Measurements from ENCODE around the gene FLNC.

The FLNC gene

DNA sequence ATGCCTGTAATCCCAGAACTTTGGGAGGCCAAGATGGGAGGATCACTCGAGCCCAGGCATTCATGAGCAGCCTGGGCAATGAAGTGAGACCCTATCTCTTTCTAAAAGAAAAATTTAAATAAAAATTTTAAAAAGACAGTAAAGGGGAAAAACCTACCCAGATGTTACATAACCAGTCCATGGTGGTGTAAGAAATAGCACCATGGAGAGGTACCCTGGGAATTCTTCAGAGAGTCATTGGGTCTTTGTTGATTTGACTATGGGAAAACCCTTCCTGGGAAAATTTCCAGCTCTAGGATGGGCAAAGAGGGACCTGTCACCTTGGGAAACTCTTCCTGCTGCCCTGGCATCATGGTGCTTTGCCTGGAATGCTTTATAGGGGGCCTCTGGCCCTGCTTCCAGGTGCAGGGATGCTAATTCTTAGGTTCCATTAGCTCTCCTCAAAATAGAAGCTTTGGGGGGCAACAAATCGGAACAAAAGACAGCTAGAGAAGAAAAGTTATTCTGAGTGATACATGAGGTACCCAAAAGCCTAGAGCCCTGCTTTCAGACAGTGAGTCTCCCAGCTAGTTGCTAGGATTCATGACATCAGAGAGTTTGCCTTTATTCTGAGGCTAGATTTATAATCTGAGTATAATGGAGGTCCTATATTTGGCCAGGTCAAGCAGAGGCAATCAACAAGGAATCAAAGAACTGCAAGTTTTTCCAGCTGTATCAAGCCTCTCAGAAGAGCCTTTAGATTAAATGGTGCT is 28.4 kb upstream of the FLNC start:
- Histone ChIP-seq H3K9me3 (ENCODE audit: control insufficient read depth, low read length) (no peaks in the 10 kb centered on the region), H3K4me1 (ENCODE audit: control insufficient read depth, insufficient read depth, low read length, poor library complexity, severe bottlenecking) (no peaks in the 10 kb centered on the region), H3K36me3 (ENCODE audit: control insufficient read depth, insufficient read depth, low read length) (no peaks in the 10 kb centered on the region), H3K4me3 (ENCODE audit: insufficient read depth, low read depth, low read length, poor library complexity, severe bottlenecking) (no peak overlapping the region), H3K27me3 (replicated peaks; ENCODE audit: control insufficient read depth, insufficient read depth, low read length, poor library complexity, severe bottlenecking) (no peaks in the 10 kb centered on the region), H3K27ac (ENCODE audit: insufficient read depth, low read length, poor library complexity, severe bottlenecking) (no peak overlapping the region)
- no peak for DNase-seq

DNA sequence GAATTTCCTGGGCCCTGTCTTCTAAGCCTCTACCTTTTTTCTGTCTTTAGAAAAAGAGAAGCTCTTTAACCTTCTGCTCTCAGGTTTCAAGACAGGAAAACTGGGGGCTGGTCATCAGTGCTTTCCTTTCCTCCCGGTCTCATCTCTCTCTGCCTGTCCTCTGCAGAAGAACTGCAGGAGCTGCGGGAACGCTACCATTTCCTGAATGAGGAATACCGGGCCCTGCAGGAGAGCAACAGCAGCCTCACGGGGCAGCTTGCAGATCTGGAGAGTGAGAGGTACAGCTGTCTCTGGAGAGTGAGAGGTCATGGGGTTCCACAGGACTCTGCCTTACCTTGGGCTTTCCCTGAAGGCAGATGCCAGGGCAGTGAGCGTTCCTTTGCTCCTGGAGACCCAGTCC is 25.7 kb upstream of the FLNC start:
- Histone ChIP-seq H3K36me3 (ENCODE audit: control insufficient read depth, insufficient read depth, low read length) (no peaks in the 10 kb centered on the region), H3K27me3 (replicated peaks; ENCODE audit: control insufficient read depth, insufficient read depth, low read length, poor library complexity, severe bottlenecking) (no peaks in the 10 kb centered on the region), H3K27ac (ENCODE audit: insufficient read depth, low read length, poor library complexity, severe bottlenecking) (no peak overlapping the region), H3K4me1 (ENCODE audit: control insufficient read depth, insufficient read depth, low read length, poor library complexity, severe bottlenecking) (no peaks in the 10 kb centered on the region), H3K4me3 (ENCODE audit: insufficient read depth, low read depth, low read length, poor library complexity, severe bottlenecking) (no peak overlapping the region), H3K9me3 (ENCODE audit: control insufficient read depth, low read length) (no peaks in the 10 kb centered on the region)
- DNase-seq = no peak

DNA sequence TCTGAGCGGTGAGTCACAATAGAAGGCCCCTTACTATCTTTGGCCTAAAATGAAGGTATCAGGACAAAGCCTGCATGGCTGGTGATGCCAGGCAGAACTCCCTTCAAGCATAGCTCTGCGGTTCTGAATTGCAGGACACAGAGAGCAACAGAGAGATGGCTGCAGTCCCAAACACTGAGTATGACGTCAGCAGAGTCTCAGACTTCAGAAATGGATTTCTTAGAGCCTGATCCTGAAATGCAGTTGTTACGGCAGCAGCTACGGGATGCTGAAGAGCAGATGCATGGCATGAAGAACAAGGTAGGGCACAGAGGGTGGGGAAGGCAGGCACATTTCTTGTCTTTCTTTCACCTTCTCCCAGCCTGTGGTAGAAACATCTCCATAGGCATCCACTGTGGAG is 25.0 kb upstream of the FLNC start:
- no peak for DNase-seq
- Histone ChIP-seq H3K27me3 (replicated peaks; ENCODE audit: control insufficient read depth, insufficient read depth, low read length, poor library complexity, severe bottlenecking) (no peaks in the 10 kb centered on the region), H3K4me3 (ENCODE audit: insufficient read depth, low read depth, low read length, poor library complexity, severe bottlenecking) (no peak overlapping the region), H3K36me3 (ENCODE audit: control insufficient read depth, insufficient read depth, low read length) (no peaks in the 10 kb centered on the region), H3K4me1 (ENCODE audit: control insufficient read depth, insufficient read depth, low read length, poor library complexity, severe bottlenecking) (no peaks in the 10 kb centered on the region), H3K9me3 (ENCODE audit: control insufficient read depth, low read length) (no peaks in the 10 kb centered on the region), H3K27ac (ENCODE audit: insufficient read depth, low read length, poor library complexity, severe bottlenecking) (no peak overlapping the region)

DNA sequence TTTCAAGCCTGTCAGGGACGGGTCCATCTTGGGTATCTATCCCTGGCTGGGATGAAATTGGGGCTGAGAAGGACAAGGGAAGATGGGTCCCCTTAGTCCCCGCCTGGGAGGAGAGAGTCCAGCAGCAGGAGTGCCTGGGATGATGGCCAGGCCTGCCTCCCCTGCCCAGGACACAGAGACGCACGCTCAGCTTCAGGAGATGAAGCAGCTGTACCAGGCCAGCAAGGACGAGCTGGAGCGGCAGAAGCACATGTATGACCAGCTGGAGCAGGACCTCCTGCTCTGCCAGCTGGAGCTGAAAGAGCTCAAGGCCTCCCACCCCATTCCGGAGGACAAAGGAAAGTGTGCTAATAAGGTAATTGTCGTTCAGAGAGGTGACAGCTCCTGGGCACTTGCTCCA is 23.0 kb upstream of the FLNC start:
- Histone ChIP-seq H3K4me3 (ENCODE audit: insufficient read depth, low read depth, low read length, poor library complexity, severe bottlenecking) (no peak overlapping the region), H3K27ac (ENCODE audit: insufficient read depth, low read length, poor library complexity, severe bottlenecking) (no peak overlapping the region), H3K4me1 (ENCODE audit: control insufficient read depth, insufficient read depth, low read length, poor library complexity, severe bottlenecking) (no peaks in the 10 kb centered on the region), H3K9me3 (ENCODE audit: control insufficient read depth, low read length) (no peaks in the 10 kb centered on the region), H3K27me3 (replicated peaks; ENCODE audit: control insufficient read depth, insufficient read depth, low read length, poor library complexity, severe bottlenecking) (no peaks in the 10 kb centered on the region), H3K36me3 (ENCODE audit: control insufficient read depth, insufficient read depth, low read length) (no peaks in the 10 kb centered on the region)
- no peak for DNase-seq

DNA sequence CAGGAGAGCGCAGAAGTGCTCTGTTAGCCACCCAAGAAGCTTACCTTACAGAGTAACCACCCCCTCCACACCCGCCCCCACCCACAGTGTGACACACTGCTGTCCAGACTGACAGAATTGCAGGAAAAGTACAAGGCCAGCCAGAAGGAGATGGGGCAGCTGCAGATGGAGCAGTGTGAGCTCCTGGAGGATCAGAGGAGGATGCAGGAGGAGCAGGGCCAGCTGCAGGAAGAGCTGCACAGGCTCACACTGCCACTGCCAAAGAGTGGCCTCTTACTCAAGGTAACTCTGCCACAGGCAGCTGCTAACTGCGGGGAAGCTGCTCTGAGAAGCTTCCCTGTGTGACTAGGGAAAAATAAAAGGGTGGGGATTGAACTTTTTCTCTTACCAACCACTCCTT is 20.8 kb upstream of the FLNC start:
- DNase-seq = no peak
- H3K27me3 ChIP-seq (replicated peaks; ENCODE audit: control insufficient read depth, insufficient read depth, low read length, poor library complexity, severe bottlenecking) = no peaks in the 10 kb centered on the region
- no peaks in the 10 kb centered on the region for H3K4me1 ChIP-seq (ENCODE audit: control insufficient read depth, insufficient read depth, low read length, poor library complexity, severe bottlenecking)
- H3K9me3 ChIP-seq (ENCODE audit: control insufficient read depth, low read length) = no peaks in the 10 kb centered on the region
- H3K36me3 ChIP-seq (ENCODE audit: control insufficient read depth, insufficient read depth, low read length) = no peaks in the 10 kb centered on the region
- no peak overlapping the region for H3K27ac ChIP-seq (ENCODE audit: insufficient read depth, low read length, poor library complexity, severe bottlenecking)
- H3K4me3 ChIP-seq (ENCODE audit: insufficient read depth, low read depth, low read length, poor library complexity, severe bottlenecking) = no peak overlapping the region

DNA sequence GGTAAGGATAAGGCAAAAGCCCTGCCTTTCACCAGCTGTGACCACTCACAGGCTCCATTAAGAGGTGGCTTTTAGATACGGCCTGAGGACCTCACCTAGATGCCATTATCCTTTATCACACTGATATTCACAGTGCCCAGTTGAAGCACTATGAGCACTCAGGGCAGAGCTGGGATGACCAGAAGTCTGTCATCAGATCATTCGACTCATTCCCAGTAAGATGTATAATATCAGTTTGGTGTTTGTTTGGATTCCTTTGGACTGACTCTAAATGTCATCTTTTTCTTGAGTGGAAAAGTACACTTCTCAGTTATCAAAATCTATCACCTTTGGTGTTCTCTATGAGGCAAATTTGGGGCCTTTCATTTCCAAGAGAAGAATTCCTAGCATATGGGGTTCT is 19.7 kb upstream of the FLNC start:
- H3K27me3 ChIP-seq (replicated peaks; ENCODE audit: control insufficient read depth, insufficient read depth, low read length, poor library complexity, severe bottlenecking) = no peaks in the 10 kb centered on the region
- H3K36me3 ChIP-seq (ENCODE audit: control insufficient read depth, insufficient read depth, low read length) = no peaks in the 10 kb centered on the region
- no peak overlapping the region for H3K27ac ChIP-seq (ENCODE audit: insufficient read depth, low read length, poor library complexity, severe bottlenecking)
- DNase-seq = no peak
- H3K9me3 ChIP-seq (ENCODE audit: control insufficient read depth, low read length) = no peaks in the 10 kb centered on the region
- H3K4me3 ChIP-seq (ENCODE audit: insufficient read depth, low read depth, low read length, poor library complexity, severe bottlenecking) = no peak overlapping the region
- H3K4me1 ChIP-seq (ENCODE audit: control insufficient read depth, insufficient read depth, low read length, poor library complexity, severe bottlenecking) = no peaks in the 10 kb centered on the region

DNA sequence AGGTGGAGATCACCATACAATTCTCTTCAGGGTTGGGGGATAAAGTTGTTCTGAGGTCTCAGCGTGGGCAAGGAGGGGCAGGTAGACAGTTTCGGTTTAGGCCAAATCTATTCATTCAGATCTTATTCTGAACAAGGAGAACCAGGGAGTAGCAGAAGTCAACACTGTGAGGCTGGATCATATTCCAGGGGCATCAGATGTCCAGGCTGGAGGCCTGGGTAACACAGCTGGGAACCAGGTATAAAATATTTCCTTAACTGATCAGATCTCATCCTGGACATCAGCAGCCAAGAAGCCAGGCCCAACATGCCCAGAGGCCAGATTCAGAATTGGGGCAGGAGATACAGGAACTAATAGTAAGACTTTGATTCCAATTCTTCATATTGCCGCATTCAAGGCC is 19.2 kb upstream of the FLNC start:
- no peak overlapping the region for H3K27ac ChIP-seq (ENCODE audit: insufficient read depth, low read length, poor library complexity, severe bottlenecking)
- no peaks in the 10 kb centered on the region for H3K4me1 ChIP-seq (ENCODE audit: control insufficient read depth, insufficient read depth, low read length, poor library complexity, severe bottlenecking)
- no peak for DNase-seq
- no peaks in the 10 kb centered on the region for H3K9me3 ChIP-seq (ENCODE audit: control insufficient read depth, low read length)
- no peak overlapping the region for H3K4me3 ChIP-seq (ENCODE audit: insufficient read depth, low read depth, low read length, poor library complexity, severe bottlenecking)
- no peaks in the 10 kb centered on the region for H3K27me3 ChIP-seq (replicated peaks; ENCODE audit: control insufficient read depth, insufficient read depth, low read length, poor library complexity, severe bottlenecking)
- H3K36me3 ChIP-seq (ENCODE audit: control insufficient read depth, insufficient read depth, low read length) = no peaks in the 10 kb centered on the region

DNA sequence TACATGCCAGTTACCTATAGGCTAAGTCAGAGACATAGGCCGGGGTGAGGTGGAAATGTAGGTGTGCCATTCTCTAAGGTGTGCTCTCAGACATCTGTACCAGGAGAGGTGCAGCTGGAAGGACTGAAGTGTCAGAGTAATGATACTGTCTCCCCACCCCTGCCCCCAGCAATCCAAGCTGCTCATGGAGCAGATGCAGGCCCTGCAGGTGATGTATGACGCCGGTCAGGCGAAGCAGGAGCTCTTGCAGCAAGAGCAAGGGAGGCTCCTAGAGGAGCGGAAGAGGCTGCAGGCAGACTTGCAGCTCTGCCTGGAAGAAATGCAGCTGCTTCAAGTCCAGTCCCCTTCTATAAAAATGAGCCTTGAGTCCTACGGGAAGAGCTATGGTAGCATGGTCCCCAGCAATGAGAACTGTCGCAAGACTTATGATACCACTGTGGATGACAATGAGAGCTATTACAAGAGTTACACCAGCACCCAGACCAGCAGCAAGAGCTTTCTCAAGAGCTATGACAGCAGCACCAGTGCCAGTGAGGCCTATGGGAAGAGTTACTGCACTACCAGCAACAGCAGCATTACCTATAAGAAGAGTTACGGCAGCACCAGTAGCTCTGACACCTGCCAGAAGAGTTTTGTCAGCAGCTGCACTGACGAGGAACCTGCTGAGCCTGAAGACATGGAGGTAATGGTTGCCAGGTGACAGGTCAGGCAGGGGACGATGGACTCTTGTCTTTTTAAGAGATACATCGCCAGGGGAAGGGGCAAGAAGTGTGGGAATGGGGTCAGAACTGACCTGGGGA is 18.4 kb upstream of the FLNC start:
- H3K27ac ChIP-seq (ENCODE audit: insufficient read depth, low read length, poor library complexity, severe bottlenecking) = no peak overlapping the region
- H3K4me1 ChIP-seq (ENCODE audit: control insufficient read depth, insufficient read depth, low read length, poor library complexity, severe bottlenecking) = no peaks in the 10 kb centered on the region
- no peaks in the 10 kb centered on the region for H3K36me3 ChIP-seq (ENCODE audit: control insufficient read depth, insufficient read depth, low read length)
- H3K4me3 ChIP-seq (ENCODE audit: insufficient read depth, low read depth, low read length, poor library complexity, severe bottlenecking) = no peak overlapping the region
- H3K9me3 ChIP-seq (ENCODE audit: control insufficient read depth, low read length) = no peaks in the 10 kb centered on the region
- no peak for DNase-seq
- no peaks in the 10 kb centered on the region for H3K27me3 ChIP-seq (replicated peaks; ENCODE audit: control insufficient read depth, insufficient read depth, low read length, poor library complexity, severe bottlenecking)

DNA sequence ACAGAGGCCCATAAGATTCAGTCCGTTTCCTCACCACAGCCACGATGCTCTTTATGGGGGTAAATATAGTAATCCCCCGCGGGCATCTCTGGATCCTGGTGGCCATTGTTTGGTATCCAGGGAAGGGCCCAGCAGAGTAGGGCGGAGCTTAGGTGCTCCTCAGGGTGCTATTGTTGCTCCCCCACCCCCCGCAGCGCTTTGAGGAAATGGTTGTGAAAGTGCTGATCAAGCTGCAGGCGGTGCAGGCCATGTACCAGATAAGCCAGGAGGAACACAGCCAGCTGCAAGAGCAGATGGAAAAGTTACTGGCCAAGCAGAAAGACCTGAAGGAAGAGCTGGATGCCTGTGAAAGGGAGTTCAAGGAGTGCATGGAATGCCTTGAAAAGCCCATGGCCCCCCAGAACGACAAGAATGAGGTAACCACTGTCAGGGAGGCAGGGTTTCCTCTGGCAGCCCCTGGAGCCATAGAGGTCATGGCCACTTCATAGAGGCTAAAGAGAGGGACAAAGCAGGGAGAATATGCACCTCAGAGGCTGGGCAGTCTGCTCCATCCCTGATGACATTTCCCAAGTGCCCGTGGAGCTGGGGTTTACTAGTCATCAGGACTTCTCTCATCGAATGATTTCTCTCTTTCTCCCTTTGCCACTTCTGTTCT is 17.6 kb upstream of the FLNC start:
- H3K36me3 ChIP-seq (ENCODE audit: control insufficient read depth, insufficient read depth, low read length) = no peaks in the 10 kb centered on the region
- no peak for DNase-seq
- no peak overlapping the region for H3K27ac ChIP-seq (ENCODE audit: insufficient read depth, low read length, poor library complexity, severe bottlenecking)
- H3K27me3 ChIP-seq (replicated peaks; ENCODE audit: control insufficient read depth, insufficient read depth, low read length, poor library complexity, severe bottlenecking) = no peaks in the 10 kb centered on the region
- H3K4me3 ChIP-seq (ENCODE audit: insufficient read depth, low read depth, low read length, poor library complexity, severe bottlenecking) = no peak overlapping the region
- H3K4me1 ChIP-seq (ENCODE audit: control insufficient read depth, insufficient read depth, low read length, poor library complexity, severe bottlenecking) = no peaks in the 10 kb centered on the region
- H3K9me3 ChIP-seq (ENCODE audit: control insufficient read depth, low read length) = no peaks in the 10 kb centered on the region

DNA sequence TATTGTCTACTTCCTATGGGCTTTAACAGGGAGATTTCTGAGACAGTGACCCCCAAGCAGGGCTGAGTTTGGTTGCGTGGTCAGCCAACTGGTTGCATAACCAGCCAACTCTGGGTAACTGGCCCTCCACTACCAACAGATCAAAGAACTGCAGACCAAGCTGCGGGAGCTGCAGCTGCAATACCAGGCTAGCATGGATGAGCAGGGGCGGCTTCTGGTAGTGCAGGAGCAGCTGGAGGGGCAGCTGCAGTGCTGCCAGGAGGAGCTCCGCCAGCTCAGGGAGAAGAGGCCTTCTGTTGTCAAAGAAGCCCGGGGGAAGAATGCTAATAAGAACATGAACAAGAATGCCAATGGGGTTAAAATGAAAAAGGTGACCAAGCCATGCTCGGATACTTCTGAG is 15.7 kb upstream of the FLNC start:
- Histone ChIP-seq H3K27me3 (replicated peaks; ENCODE audit: control insufficient read depth, insufficient read depth, low read length, poor library complexity, severe bottlenecking) (no peaks in the 10 kb centered on the region), H3K4me1 (ENCODE audit: control insufficient read depth, insufficient read depth, low read length, poor library complexity, severe bottlenecking) (no peaks in the 10 kb centered on the region), H3K4me3 (ENCODE audit: insufficient read depth, low read depth, low read length, poor library complexity, severe bottlenecking) (no peak overlapping the region), H3K27ac (ENCODE audit: insufficient read depth, low read length, poor library complexity, severe bottlenecking) (no peak overlapping the region), H3K9me3 (ENCODE audit: control insufficient read depth, low read length) (no peaks in the 10 kb centered on the region), H3K36me3 (ENCODE audit: control insufficient read depth, insufficient read depth, low read length) (no peaks in the 10 kb centered on the region)
- no peak for DNase-seq

Data from effector memory CD4-positive, alpha-beta T cell (primary cell).